IMR-90 (cell line): ENCODE measurements around the gene PPIP5K2. TPM values are rescaled to one million over a fixed set of nuclear protein-coding genes. Genes with fewer than 3 reads are reported as not detected.

ENCODE experiments used
- ATAC-seq: fragments of 200-7000 bp; cut with Tn5 transposase; 2 replicates; pipeline ENCODE4 v1.9.1; 2020; ENCODE audit warnings: low read depth, mild to moderate bottlenecking, moderate library complexity
- BruUV-seq: library from RNA; stranded (reverse); fragments of 400-500 nt; replicated peaks from 2 replicates; lab custom pipeline; 2021; lab: Mats Ljungman, UMichigan
- CTCF ChIA-PET: fragments of 300-600 bp; formaldehyde crosslinking; extraction: SDS; loops from one replicate; lab custom pipeline; 2021; ENCODE audit warnings: antibody characterized with exemption; lab: Yijun Ruan, JAX
- POLR2A ChIA-PET: fragments of 300-600 bp; sonication (Branson Sonifier 250); formaldehyde crosslinking; loops from one replicate; lab custom pipeline; 2022; ENCODE audit warnings: antibody characterized with exemption; ENCODE audit not compliant: unreplicated experiment; lab: Charles Lee
- DNase-seq: peaks from one replicate; pipeline ENCODE4 v3.0.0; 2013
- H2AFZ ChIP-seq: replicated peaks from 2 replicates; pipeline ENCODE3; 2013; ENCODE audit warnings: low read length, mild to moderate bottlenecking; ENCODE audit not compliant: poor library complexity
- H2AK5ac ChIP-seq: 2 replicates; pipeline ENCODE4 v1.6.1; 2013; ENCODE audit warnings: low read depth, low read length, inconsistent platforms
- H2AK9ac ChIP-seq: replicated peaks from 2 replicates; pipeline ENCODE3; 2013; ENCODE audit warnings: mild to moderate bottlenecking, low read depth, low read length, moderate library complexity; ENCODE audit not compliant: poor library complexity
- H2BK120ac ChIP-seq: 2 replicates; pipeline ENCODE4 v1.6.1; 2013; ENCODE audit warnings: low read depth, low read length, inconsistent platforms
- H2BK15ac ChIP-seq: 3 replicates; pipeline ENCODE4 v1.6.1; 2013; ENCODE audit warnings: low read depth, low read length, inconsistent platforms
- H2BK20ac ChIP-seq: 2 replicates; pipeline ENCODE4 v1.6.1; 2013; ENCODE audit warnings: low read depth, mild to moderate bottlenecking, inconsistent platforms, low read length, moderate library complexity
- H2BK5ac ChIP-seq: 2 replicates; pipeline ENCODE4 v1.6.1; 2013; ENCODE audit warnings: mild to moderate bottlenecking, low read depth, low read length, inconsistent platforms; ENCODE audit not compliant: poor library complexity, severe bottlenecking
- H3K14ac ChIP-seq: replicated peaks from 2 replicates; pipeline ENCODE4 v1.6.1; 2013; ENCODE audit warnings: low read depth, low read length, inconsistent platforms
- H3K18ac ChIP-seq: 2 replicates; pipeline ENCODE4 v1.6.1; 2013; ENCODE audit warnings: low read depth, low read length, control low read depth
- H3K23ac ChIP-seq: 2 replicates; pipeline ENCODE4 v1.6.1; 2013; ENCODE audit warnings: low read depth, low read length, inconsistent platforms
- H3K27ac ChIP-seq: 2 replicates; pipeline ENCODE4 v1.5.1; 2013; ENCODE audit warnings: mild to moderate bottlenecking, control low read depth, low read length; ENCODE audit not compliant: insufficient read depth
- H3K27me3 ChIP-seq: 2 replicates; pipeline ENCODE4 v1.6.1; 2013; ENCODE audit warnings: low read length; ENCODE audit not compliant: control insufficient read depth, insufficient read depth
- H3K36me3 ChIP-seq: 2 replicates; pipeline ENCODE4 v1.6.1; 2013; ENCODE audit warnings: low read length, mixed read lengths; ENCODE audit not compliant: control insufficient read depth, insufficient read depth
- H3K4ac ChIP-seq: 2 replicates; pipeline ENCODE4 v1.6.1; 2013; ENCODE audit warnings: low read depth, low read length, inconsistent platforms
- H3K4me1 ChIP-seq: 2 replicates; pipeline ENCODE4 v1.6.1; 2013; ENCODE audit warnings: low read length, mixed read lengths; ENCODE audit not compliant: control insufficient read depth, insufficient read depth
- H3K4me2 ChIP-seq: 2 replicates; pipeline ENCODE4 v1.6.1; 2013; ENCODE audit warnings: low read depth, mild to moderate bottlenecking, control low read depth, low read length, moderate library complexity
- H3K4me3 ChIP-seq: 2 replicates; pipeline ENCODE4 v1.5.1; 2013; ENCODE audit warnings: low read depth, mild to moderate bottlenecking, control low read depth, low read length, moderate library complexity; ENCODE audit not compliant: insufficient read depth
- H3K56ac ChIP-seq: 2 replicates; pipeline ENCODE4 v1.6.1; 2013; ENCODE audit warnings: low read length, inconsistent platforms; ENCODE audit not compliant: insufficient read depth; ENCODE audit errors: extremely low read depth
- H3K79me1 ChIP-seq, 2 experiments: 2 replicates each; pipeline ENCODE4 v1.6.1; 2013; ENCODE audit warnings: low read length in 2 of 2, inconsistent platforms in 1 of 2, low read depth in 1 of 2
- H3K9ac ChIP-seq: 2 replicates; pipeline ENCODE4 v1.6.1; 2013; ENCODE audit warnings: low read depth, low read length, control low read depth
- H3K9me1 ChIP-seq: 2 replicates; pipeline ENCODE4 v1.6.1; 2013; ENCODE audit warnings: low read length, inconsistent platforms; ENCODE audit not compliant: insufficient read depth
- H3K9me3 ChIP-seq: 2 replicates; pipeline ENCODE4 v1.6.1; 2013; ENCODE audit warnings: low read length; ENCODE audit not compliant: control insufficient read depth, insufficient read depth
- H4K20me1 ChIP-seq: 2 replicates; pipeline ENCODE4 v1.6.1; 2013; ENCODE audit warnings: low read length, inconsistent platforms; ENCODE audit not compliant: insufficient read depth
- H4K5ac ChIP-seq: 2 replicates; pipeline ENCODE4 v1.6.1; 2013; ENCODE audit warnings: mild to moderate bottlenecking, low read depth, low read length, control low read depth
- H4K8ac ChIP-seq, 2 experiments: 2 replicates each; pipeline ENCODE4 v1.6.1; 2013; ENCODE audit warnings: low read depth in 2 of 2, low read length in 2 of 2, control low read depth in 1 of 2, inconsistent platforms in 1 of 2
- H4K91ac ChIP-seq: 2 replicates; pipeline ENCODE4 v1.6.1; 2013; ENCODE audit warnings: low read depth, low read length, inconsistent platforms; ENCODE audit not compliant: insufficient read depth
- BHLHE40 ChIP-seq: fragments of 150-350 bp; IDR thresholded peaks from 2 replicates; pipeline ENCODE4 v1.6.1; 2016; ENCODE audit warnings: mild to moderate bottlenecking, low read depth, low read length
- CEBPB ChIP-seq: IDR thresholded peaks from 2 replicates; pipeline ENCODE4 v1.6.1; 2012; ENCODE audit warnings: low read depth, low read length, improper control_type of control experiment
- FOS ChIP-seq: fragments of 150-350 bp; IDR thresholded peaks from 2 replicates; pipeline ENCODE4 v1.6.1; 2016; ENCODE audit warnings: low read depth, low read length
- MAZ ChIP-seq: IDR thresholded peaks from 2 replicates; pipeline ENCODE4 v1.6.1; 2012; ENCODE audit warnings: low read depth, mild to moderate bottlenecking, low read length, improper control_type of control experiment, moderate library complexity, borderline replicate concordance
- MXI1 ChIP-seq: IDR thresholded peaks from 2 replicates; pipeline ENCODE4 v1.6.1; 2012; ENCODE audit warnings: low read depth, mild to moderate bottlenecking, low read length, moderate library complexity, borderline replicate concordance
- NFE2L2 ChIP-seq: fragments of 150-350 bp; IDR thresholded peaks from 2 replicates; pipeline ENCODE4 v1.6.1; 2016; ENCODE audit warnings: low read depth, mild to moderate bottlenecking, low read length
- POLR2A ChIP-seq: IDR thresholded peaks from 2 replicates; pipeline ENCODE4 v1.6.1; 2012; ENCODE audit warnings: mild to moderate bottlenecking, low read depth, low read length
- RAD21 ChIP-seq: IDR thresholded peaks from 2 replicates; pipeline ENCODE4 v1.6.1; 2012; ENCODE audit warnings: low read length, improper control_type of control experiment
- RCOR1 ChIP-seq: IDR thresholded peaks from 2 replicates; pipeline ENCODE4 v1.6.1; 2012; ENCODE audit warnings: mild to moderate bottlenecking, low read length, improper control_type of control experiment; ENCODE audit not compliant: insufficient replicate concordance
- RFX5 ChIP-seq: IDR thresholded peaks from 2 replicates; pipeline ENCODE4 v1.8.0; 2012; ENCODE audit warnings: low read depth, mild to moderate bottlenecking, low read length, moderate library complexity
- WGBS, 2 experiments: methylation state at CpG; one replicate each; pipeline versions ENCODE4 v1.1.5 to v1.1.7; 2013; ENCODE audit warnings: missing lambda C conversion rate in 2 of 2; ENCODE audit not compliant: insufficient read length in 1 of 2; ENCODE audit errors: extremely low coverage in 2 of 2; 5-methylcytosine and 5-hydroxymethylcytosine counted together
- dilution Hi-C: fragments of 300-500 bp; cut with HindIII; formaldehyde crosslinking; loops from one replicate; pipeline ENCODE4 v1.14.3; 2018; ENCODE audit warnings: low sequenced_read_pairs; ENCODE audit not compliant: unreplicated experiment
- in situ Hi-C: fragments of 300-500 bp; cut with MboI; formaldehyde crosslinking; loops from 3 replicates; pipeline ENCODE4 v1.14.3; 2019; ENCODE audit warnings: low sequenced_read_pairs, inconsistent platforms, mixed read lengths
- intact Hi-C: fragments of 100-400 bp; cut with micrococcal nuclease; formaldehyde crosslinking; loops from 2 replicates; pipeline ENCODE4 v1.10.0; 2022
- polyA plus RNA-seq, 3 experiments: library from polyadenylated mRNA; depleted of rRNA; stranded (reverse); fragments of >200 nt; gene quantifications; 2 replicates each; pipeline ENCODE4 v1.2.3, GENCODE V29; 2012; ENCODE audit warnings: low replicate concordance in 1 of 3
- total RNA-seq: library from RNA; depleted of rRNA; stranded (reverse); fragments of >200 nt; gene quantifications from 2 replicates; pipeline ENCODE4 v1.2.3, GENCODE V29; 2012
- TF ChIP-seq, protein P1 (sequence below): conservative IDR thresholded peaks from 2 replicates; pipeline ENCODE4 v1.5.1; 2012; ENCODE audit warnings: mild to moderate bottlenecking, low read depth, low read length, improper control_type of control experiment
- TF ChIP-seq, protein P2 (sequence below): fragments of 150-350 bp; IDR thresholded peaks from 2 replicates; pipeline ENCODE4 v1.6.1; 2016; ENCODE audit warnings: low read depth, mild to moderate bottlenecking, low read length, moderate library complexity, borderline replicate concordance

PPIP5K2 gene
- total and polyA plus RNA-seq, 2 of the 4 experiments (the other 2 are of a cell fraction) = 32.4 to 67.6 TPM

GRCh38 chr5:103127292-103127817 is 7.3 kb downstream of the PPIP5K2 start:
- dilution Hi-C loops = no loop called here
- H4K5ac ChIP-seq = no peak overlapping the region
- no peaks in the 10 kb centered on the region for H3K36me3 ChIP-seq
- no CpG with 5 or more reads among the region's 2 CpGs for whole genome bisulfite sequencing, 2 experiments
- H4K20me1 ChIP-seq = no peaks in the 10 kb centered on the region; the same call in 1 of the 2 replicates
- H3K56ac ChIP-seq = no peak overlapping the region
- peaks cover 5 to 22% of the 10 kb centered on the region in 2 experiments; a peak in 3 of 4 replicates for H3K79me1 ChIP-seq
- ChIA-PET POLR2A (no interaction called here), CTCF (no interaction called here)
- no peak overlapping the region for H2BK120ac ChIP-seq
- H3K4me1 ChIP-seq = no peaks in the 10 kb centered on the region; the same call in 1 of the 2 replicates
- H3K14ac ChIP-seq = no peak overlapping the region
- no peak overlapping the region for H4K91ac ChIP-seq
- H3K23ac ChIP-seq = no peak overlapping the region
- BruUV-seq = no TSS peak
- no peak overlapping the region for H3K9ac ChIP-seq
- no peak overlapping the region for H3K4ac ChIP-seq
- no peak overlapping the region for H2AFZ ChIP-seq
- H4K8ac ChIP-seq = no peak overlapping the region
- H2AK5ac ChIP-seq = no peak overlapping the region
- 0 out of 2 replicates have a peak, but pooled peaks cover 8% of the 10 kb centered on the region for H3K9me1 ChIP-seq
- TF ChIP-seq FOS (no peak), BHLHE40 (no peak), MAZ (no peak), NFE2L2 (no peak), RCOR1 (no peak), MXI1 (no peak), POLR2A (no peak), CEBPB (no peak), RFX5 (no peak), RAD21 (no peak)
- TF ChIP-seq, protein P1, sequence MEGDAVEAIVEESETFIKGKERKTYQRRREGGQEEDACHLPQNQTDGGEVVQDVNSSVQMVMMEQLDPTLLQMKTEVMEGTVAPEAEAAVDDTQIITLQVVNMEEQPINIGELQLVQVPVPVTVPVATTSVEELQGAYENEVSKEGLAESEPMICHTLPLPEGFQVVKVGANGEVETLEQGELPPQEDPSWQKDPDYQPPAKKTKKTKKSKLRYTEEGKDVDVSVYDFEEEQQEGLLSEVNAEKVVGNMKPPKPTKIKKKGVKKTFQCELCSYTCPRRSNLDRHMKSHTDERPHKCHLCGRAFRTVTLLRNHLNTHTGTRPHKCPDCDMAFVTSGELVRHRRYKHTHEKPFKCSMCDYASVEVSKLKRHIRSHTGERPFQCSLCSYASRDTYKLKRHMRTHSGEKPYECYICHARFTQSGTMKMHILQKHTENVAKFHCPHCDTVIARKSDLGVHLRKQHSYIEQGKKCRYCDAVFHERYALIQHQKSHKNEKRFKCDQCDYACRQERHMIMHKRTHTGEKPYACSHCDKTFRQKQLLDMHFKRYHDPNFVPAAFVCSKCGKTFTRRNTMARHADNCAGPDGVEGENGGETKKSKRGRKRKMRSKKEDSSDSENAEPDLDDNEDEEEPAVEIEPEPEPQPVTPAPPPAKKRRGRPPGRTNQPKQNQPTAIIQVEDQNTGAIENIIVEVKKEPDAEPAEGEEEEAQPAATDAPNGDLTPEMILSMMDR = no peak
- TF ChIP-seq, protein P2, sequence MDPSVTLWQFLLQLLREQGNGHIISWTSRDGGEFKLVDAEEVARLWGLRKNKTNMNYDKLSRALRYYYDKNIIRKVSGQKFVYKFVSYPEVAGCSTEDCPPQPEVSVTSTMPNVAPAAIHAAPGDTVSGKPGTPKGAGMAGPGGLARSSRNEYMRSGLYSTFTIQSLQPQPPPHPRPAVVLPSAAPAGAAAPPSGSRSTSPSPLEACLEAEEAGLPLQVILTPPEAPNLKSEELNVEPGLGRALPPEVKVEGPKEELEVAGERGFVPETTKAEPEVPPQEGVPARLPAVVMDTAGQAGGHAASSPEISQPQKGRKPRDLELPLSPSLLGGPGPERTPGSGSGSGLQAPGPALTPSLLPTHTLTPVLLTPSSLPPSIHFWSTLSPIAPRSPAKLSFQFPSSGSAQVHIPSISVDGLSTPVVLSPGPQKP = no peak
- no peak for DNase-seq
- no peak overlapping the region for H3K27ac ChIP-seq
- H3K4me2 ChIP-seq = no peak overlapping the region
- in situ Hi-C loops = loop anchor here (10.0 kb wide), 1 partner anchor 373 kb away; the partner anchor contains the start of gene PAM
- no peak overlapping the region for H3K18ac ChIP-seq
- no peak overlapping the region for H2BK5ac ChIP-seq
- no peak for ATAC-seq
- H3K4me3 ChIP-seq = no peak overlapping the region
- H2BK15ac ChIP-seq = no peak overlapping the region
- no peak overlapping the region for H2BK20ac ChIP-seq
- no peak overlapping the region for H2AK9ac ChIP-seq
- no peaks in the 10 kb centered on the region for H3K9me3 ChIP-seq
- intact Hi-C loops = loop anchor here (10.0 kb wide), 1 partner anchor 373 kb away; the partner anchor contains the start of gene PAM
- H3K27me3 ChIP-seq = no peaks in the 10 kb centered on the region
